PC-3 (cell line): Measurements from ENCODE around the gene C1QTNF9.

Source experiments
- CTCF ChIP-seq: fragments of 300-600 bp; sonication (generic); conservative IDR thresholded peaks from 2 replicates; pipeline ENCODE4 v1.5.1; 2017; ENCODE audit warnings: antibody characterized with exemption, low read depth, mild to moderate bottlenecking, low read length
- EZH2phosphoT487 ChIP-seq: fragments of 300-600 bp; sonication (generic); IDR thresholded peaks from 2 replicates; pipeline ENCODE4 v1.6.1; 2018; ENCODE audit warnings: mild to moderate bottlenecking, antibody characterized with exemption, low read length, borderline replicate concordance

GRCh38 chr13:24328145-24328544 lies 18.8 kb downstream of the C1QTNF9 start:
- no peak for TF ChIP-seq CTCF
- TF ChIP-seq EZH2phosphoT487: no peak
